ENCODE data around the gene FAR2. TPM values are rescaled to one million over a fixed set of nuclear protein-coding genes. Genes with fewer than 3 reads are reported as not detected.

The FAR2 gene
- total RNA-seq, 1 donor from 2014 or later: 13.6 TPM

- Mint-ChIP-seq H3K4me1 (no peaks in the 10 kb centered on the region), H3K27ac (ENCODE audit: unreplicated experiment) (no peak overlapping the region), H3K27me3 (ENCODE audit: low read depth) (no peaks in the 10 kb centered on the region), H3K4me3 (no peak overlapping the region), H3K36me3 (ENCODE audit: low read depth) (no peaks in the 10 kb centered on the region), H3K9me3 (no peaks in the 10 kb centered on the region)
- no peak for TF ChIP-seq CTCF (conservative IDR thresholded peaks at IDR 0.05)
- no peak for DNase-seq (ENCODE audit: low read depth, low spot score)
Observed at GRCh38 chr12:29310899-29311298, 161.8 kb downstream of the FAR2 start.

- H3K27me3 Mint-ChIP-seq (ENCODE audit: low read depth): no peaks in the 10 kb centered on the region
- peaks cover 7% of the 10 kb centered on the region for H3K4me1 Mint-ChIP-seq
- no peaks in the 10 kb centered on the region for H3K36me3 Mint-ChIP-seq (ENCODE audit: low read depth)
- DNase-seq (ENCODE audit: low read depth, low spot score): no peak
- no peak overlapping the region for H3K27ac Mint-ChIP-seq (ENCODE audit: unreplicated experiment)
- TF ChIP-seq CTCF (conservative IDR thresholded peaks at IDR 0.05): no peak
- no peaks in the 10 kb centered on the region for H3K9me3 Mint-ChIP-seq
- H3K4me3 Mint-ChIP-seq: no peak overlapping the region
Observed at GRCh38 chr12:29314416-29314815, 165.3 kb downstream of the FAR2 start.

- DNase-seq (ENCODE audit: low read depth, low spot score): no peak
- Mint-ChIP-seq H3K4me1 (peaks cover 7% of the 10 kb centered on the region), H3K27me3 (ENCODE audit: low read depth) (no peaks in the 10 kb centered on the region), H3K27ac (ENCODE audit: unreplicated experiment) (no peak overlapping the region), H3K4me3 (no peak overlapping the region), H3K36me3 (ENCODE audit: low read depth) (peaks cover 9% of the 10 kb centered on the region), H3K9me3 (no peaks in the 10 kb centered on the region)
- no peak for TF ChIP-seq CTCF (conservative IDR thresholded peaks at IDR 0.05)
Observed at GRCh38 chr12:29316752-29317151, 167.7 kb downstream of the FAR2 start.

GRCh38 chr12:29317556-29318363 lies 168.7 kb downstream of the FAR2 start:
- peak; percentile 3 for DNase-seq (ENCODE audit: low read depth, low spot score)
- no peaks in the 10 kb centered on the region for H3K9me3 Mint-ChIP-seq
- H3K36me3 Mint-ChIP-seq (ENCODE audit: low read depth): peaks cover 18% of the 10 kb centered on the region
- peaks cover 7% of the 10 kb centered on the region for H3K4me1 Mint-ChIP-seq
- H3K4me3 Mint-ChIP-seq: no peak overlapping the region
- H3K27ac Mint-ChIP-seq (ENCODE audit: unreplicated experiment): no peak overlapping the region
- TF ChIP-seq CTCF (conservative IDR thresholded peaks at IDR 0.05): peak; percentile 91
- H3K27me3 Mint-ChIP-seq (ENCODE audit: low read depth): no peaks in the 10 kb centered on the region

- peaks cover 7% of the 10 kb centered on the region for H3K4me1 Mint-ChIP-seq
- no peaks in the 10 kb centered on the region for H3K27me3 Mint-ChIP-seq (ENCODE audit: low read depth)
- no peak overlapping the region for H3K4me3 Mint-ChIP-seq
- peaks cover 6% of the 10 kb centered on the region for H3K9me3 Mint-ChIP-seq
- DNase-seq (ENCODE audit: low read depth, low spot score): no peak
- TF ChIP-seq CTCF (conservative IDR thresholded peaks at IDR 0.05): no peak
- no peak overlapping the region for H3K27ac Mint-ChIP-seq (ENCODE audit: unreplicated experiment)
- H3K36me3 Mint-ChIP-seq (ENCODE audit: low read depth): peaks cover 39% of the 10 kb centered on the region
Observed at GRCh38 chr12:29320295-29321085, 171.4 kb downstream of the FAR2 start.
